KMS-11 (cell line): Measurements from ENCODE around the gene PTGR2.

Experiments used
- H2AFZ ChIP-seq: fragments of 200-600 bp; sonication (generic); 2 replicates; pipeline ENCODE4 v1.6.1; 2016; ENCODE audit warnings: antibody characterized with exemption, mixed run types, low read depth
- H3K27ac ChIP-seq: fragments of 200-600 bp; sonication (generic); 2 replicates; pipeline ENCODE4 v1.6.1; 2016; ENCODE audit warnings: mild to moderate bottlenecking, mixed run types
- H3K27me3 ChIP-seq: fragments of 200-600 bp; sonication (generic); 2 replicates; pipeline ENCODE4 v1.6.1; 2017; ENCODE audit warnings: mild to moderate bottlenecking, low read depth, mixed run types, moderate library complexity; ENCODE audit not compliant: insufficient read depth
- H3K36me3 ChIP-seq: fragments of 200-600 bp; sonication (generic); 2 replicates; pipeline ENCODE4 v1.6.1; 2017; ENCODE audit warnings: mild to moderate bottlenecking, mixed run types; ENCODE audit not compliant: insufficient read depth
- H3K4me1 ChIP-seq: fragments of 200-600 bp; sonication (generic); 2 replicates; pipeline ENCODE4 v1.6.1; 2016; ENCODE audit warnings: mild to moderate bottlenecking, low read depth, mixed run types; ENCODE audit not compliant: poor library complexity, severe bottlenecking
- H3K4me2 ChIP-seq: fragments of 200-600 bp; sonication (generic); 2 replicates; pipeline ENCODE4 v1.7.0; 2016; ENCODE audit warnings: mild to moderate bottlenecking, mixed run types
- H3K4me3 ChIP-seq: fragments of 200-600 bp; sonication (generic); IDR thresholded peaks from 2 replicates; pipeline ENCODE4 v1.6.1; 2017; ENCODE audit warnings: low read depth, low read length, mixed read lengths; ENCODE audit not compliant: insufficient read depth
- H3K79me2 ChIP-seq: fragments of 200-600 bp; sonication (generic); 2 replicates; pipeline ENCODE4 v1.6.1; 2016; ENCODE audit warnings: low read depth, mixed run types; ENCODE audit not compliant: insufficient read depth
- H3K9ac ChIP-seq: fragments of 200-600 bp; sonication (generic); 2 replicates; pipeline ENCODE4 v1.6.1; 2016; ENCODE audit warnings: mild to moderate bottlenecking, mixed run types
- H4K20me1 ChIP-seq: fragments of 200-600 bp; sonication (generic); 2 replicates; pipeline ENCODE4 v1.6.1; 2016; ENCODE audit warnings: mild to moderate bottlenecking, mixed run types; ENCODE audit not compliant: insufficient read depth
- TF ChIP-seq, protein P1 (sequence below): fragments of 200-600 bp; sonication (generic); conservative IDR thresholded peaks from 2 replicates; pipeline ENCODE4 v1.6.1; 2017; ENCODE audit warnings: low read depth, mild to moderate bottlenecking, antibody characterized with exemption, low read length, moderate library complexity, mixed read lengths

The PTGR2 gene

DNA sequence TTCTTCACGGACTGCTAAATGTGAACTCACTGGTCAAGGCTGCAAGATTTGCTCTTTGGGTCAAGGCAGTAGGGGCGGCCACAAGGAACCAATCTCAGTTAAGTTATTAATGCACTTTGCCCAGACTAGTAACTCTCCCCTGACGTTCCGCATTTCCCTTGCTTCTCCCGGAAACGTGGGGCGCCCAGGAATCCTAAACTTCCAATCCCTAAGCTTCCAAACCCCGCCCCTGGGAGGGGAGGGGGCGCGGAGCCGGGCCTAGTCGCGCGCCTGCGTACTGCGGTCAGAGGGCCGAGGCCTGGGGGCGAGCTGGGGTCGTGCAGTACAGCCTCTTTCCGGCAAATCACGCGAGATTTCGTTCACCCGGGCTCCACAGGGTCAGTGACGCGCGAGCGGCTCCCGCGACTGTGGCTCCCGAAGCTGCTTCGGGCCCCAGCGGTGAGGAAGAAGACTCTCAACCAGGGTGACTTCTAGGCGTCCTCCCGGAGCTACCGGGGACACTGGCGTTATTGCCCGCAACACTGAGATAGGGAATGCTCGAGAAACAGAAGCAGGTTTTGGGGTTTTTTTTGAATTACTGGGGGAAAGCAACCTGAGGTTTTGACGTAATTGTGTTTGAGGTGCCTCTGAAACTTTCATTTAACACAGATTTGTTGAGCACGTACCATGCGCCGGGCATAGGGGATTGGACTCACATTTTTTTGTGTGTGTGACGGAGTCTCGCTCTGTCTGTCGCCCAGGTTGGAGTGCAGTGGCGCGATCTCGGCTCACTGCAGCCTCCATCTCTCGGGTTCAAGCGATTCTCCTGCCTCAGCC lies at the start of gene PTGR2:
PTGR2 (plus strand) TSS at position 265 of the 816 bp plus-strand sequence. CDS start 7,032 bp downstream, outside the sequence.
- Histone ChIP-seq H3K9ac (peak within 1 kb of the TSS; percentile 54), H4K20me1 (no peaks in the 10 kb centered on the region), H3K27ac (peak within 1 kb of the TSS; percentile 35; the same call in 1 of the 2 replicates), H3K4me1 (peaks cover 5% of the 10 kb centered on the region), H2AFZ (peak within 1 kb of the TSS; percentile 93), H3K4me2 (peak within 1 kb of the TSS; percentile 80), H3K36me3 (no peaks in the 10 kb centered on the region), H3K4me3 (no peak within 1 kb of the TSS), H3K79me2 (no peaks in the 10 kb centered on the region), H3K27me3 (no peaks in the 10 kb centered on the region)
- TF ChIP-seq, protein P1, sequence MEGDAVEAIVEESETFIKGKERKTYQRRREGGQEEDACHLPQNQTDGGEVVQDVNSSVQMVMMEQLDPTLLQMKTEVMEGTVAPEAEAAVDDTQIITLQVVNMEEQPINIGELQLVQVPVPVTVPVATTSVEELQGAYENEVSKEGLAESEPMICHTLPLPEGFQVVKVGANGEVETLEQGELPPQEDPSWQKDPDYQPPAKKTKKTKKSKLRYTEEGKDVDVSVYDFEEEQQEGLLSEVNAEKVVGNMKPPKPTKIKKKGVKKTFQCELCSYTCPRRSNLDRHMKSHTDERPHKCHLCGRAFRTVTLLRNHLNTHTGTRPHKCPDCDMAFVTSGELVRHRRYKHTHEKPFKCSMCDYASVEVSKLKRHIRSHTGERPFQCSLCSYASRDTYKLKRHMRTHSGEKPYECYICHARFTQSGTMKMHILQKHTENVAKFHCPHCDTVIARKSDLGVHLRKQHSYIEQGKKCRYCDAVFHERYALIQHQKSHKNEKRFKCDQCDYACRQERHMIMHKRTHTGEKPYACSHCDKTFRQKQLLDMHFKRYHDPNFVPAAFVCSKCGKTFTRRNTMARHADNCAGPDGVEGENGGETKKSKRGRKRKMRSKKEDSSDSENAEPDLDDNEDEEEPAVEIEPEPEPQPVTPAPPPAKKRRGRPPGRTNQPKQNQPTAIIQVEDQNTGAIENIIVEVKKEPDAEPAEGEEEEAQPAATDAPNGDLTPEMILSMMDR, result no peak

DNA sequence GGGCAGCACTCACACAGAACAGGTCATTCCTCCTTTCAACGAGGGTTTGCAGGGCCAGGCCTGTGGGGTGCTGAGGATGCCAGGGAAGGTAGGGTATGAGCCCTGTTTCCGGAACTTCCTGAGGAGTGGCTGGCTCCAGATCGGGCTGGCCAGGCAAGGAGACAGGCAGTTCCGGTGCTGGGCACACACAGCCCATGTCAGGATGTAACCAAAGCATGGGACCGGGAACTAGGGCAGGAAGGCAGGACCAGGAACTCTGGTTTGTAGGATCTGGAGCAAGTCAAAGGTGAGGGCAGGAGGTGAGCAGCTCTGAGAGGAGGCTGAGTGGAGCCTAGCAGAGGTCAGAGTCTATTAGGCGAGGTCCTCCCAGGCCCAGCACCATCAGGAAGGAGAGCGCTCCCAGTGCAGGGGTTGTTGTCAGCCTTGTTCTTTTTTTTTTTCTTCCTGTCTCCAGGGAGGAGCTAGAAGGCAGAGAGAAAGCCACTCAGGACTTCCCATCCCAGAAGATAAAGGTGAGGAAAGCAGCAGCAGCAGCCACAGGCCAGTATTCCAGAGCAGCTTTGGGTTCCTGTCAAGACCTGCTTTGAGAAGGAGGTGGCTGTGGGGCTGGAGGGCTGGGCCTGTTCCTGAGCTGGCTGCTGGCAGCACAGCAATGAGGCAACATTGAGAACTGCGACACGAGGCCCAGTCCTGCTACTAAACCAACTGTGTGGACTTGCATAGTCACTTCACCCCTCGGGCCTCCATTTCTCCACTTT lies 49.0 kb upstream of the PTGR2 start:
- Histone ChIP-seq H3K79me2 (no peaks in the 10 kb centered on the region), H3K9ac (no peak overlapping the region), H3K4me1 (no peaks in the 10 kb centered on the region), H3K4me3 (no peak overlapping the region), H4K20me1 (no peaks in the 10 kb centered on the region), H3K27me3 (no peaks in the 10 kb centered on the region), H2AFZ (no peak overlapping the region), H3K27ac (no peak overlapping the region), H3K36me3 (no peaks in the 10 kb centered on the region), H3K4me2 (no peak overlapping the region)
- TF ChIP-seq, protein P1, result no peak

DNA sequence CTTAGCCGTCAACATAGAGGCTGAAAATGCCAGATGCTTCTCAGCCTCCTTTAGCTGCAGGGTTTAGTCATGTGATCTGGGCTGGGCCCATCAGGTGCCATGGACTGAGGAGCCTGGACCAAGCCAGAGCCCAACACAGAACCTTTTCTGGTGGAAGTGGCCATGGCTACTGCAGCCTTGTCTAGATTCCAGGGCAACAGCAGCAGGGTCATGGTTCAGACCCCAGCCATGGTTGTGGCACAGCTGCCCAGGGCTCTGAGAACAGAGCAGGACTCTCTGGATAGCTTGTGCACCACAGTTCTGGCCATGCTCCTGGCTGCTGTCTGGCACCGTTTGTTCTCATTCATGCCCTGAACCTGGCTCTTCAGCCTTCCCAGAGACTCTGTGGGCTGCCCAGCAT lies 47.0 kb upstream of the PTGR2 start:
- no peaks in the 10 kb centered on the region for H3K27me3 ChIP-seq
- no peaks in the 10 kb centered on the region for H3K4me1 ChIP-seq
- no peak overlapping the region for H3K4me3 ChIP-seq
- H3K36me3 ChIP-seq, result no peaks in the 10 kb centered on the region
- no peak overlapping the region for H3K9ac ChIP-seq
- TF ChIP-seq, protein P1, result no peak
- H4K20me1 ChIP-seq, result no peaks in the 10 kb centered on the region
- H2AFZ ChIP-seq, result no peak overlapping the region
- H3K79me2 ChIP-seq, result no peaks in the 10 kb centered on the region
- H3K27ac ChIP-seq, result no peak overlapping the region
- no peak overlapping the region for H3K4me2 ChIP-seq

DNA sequence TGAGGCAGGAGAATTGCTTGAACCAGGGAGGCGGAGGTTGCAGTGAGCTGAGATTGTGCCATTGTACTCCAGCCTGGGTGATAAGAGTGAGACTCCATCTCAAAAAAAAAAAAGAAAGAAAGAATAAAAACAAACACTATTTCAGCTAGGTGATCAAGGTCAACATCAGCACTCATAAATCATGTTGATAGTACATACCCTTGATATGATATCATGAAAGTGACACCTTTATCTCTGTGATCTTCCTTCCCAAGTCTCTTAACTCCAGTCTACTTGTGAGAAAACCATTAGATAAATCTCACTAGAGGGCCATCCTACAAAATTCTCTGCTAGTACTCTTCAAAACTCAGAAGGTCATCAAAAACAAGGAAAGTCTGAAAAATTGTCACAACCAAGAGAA lies 44.2 kb upstream of the PTGR2 start:
- H3K36me3 ChIP-seq, result no peaks in the 10 kb centered on the region
- H2AFZ ChIP-seq, result no peak overlapping the region
- no peaks in the 10 kb centered on the region for H3K4me1 ChIP-seq
- H3K9ac ChIP-seq, result no peak overlapping the region
- no peaks in the 10 kb centered on the region for H3K79me2 ChIP-seq
- no peaks in the 10 kb centered on the region for H4K20me1 ChIP-seq
- H3K27me3 ChIP-seq, result no peaks in the 10 kb centered on the region
- no peak overlapping the region for H3K4me2 ChIP-seq
- H3K4me3 ChIP-seq, result no peak overlapping the region
- no peak overlapping the region for H3K27ac ChIP-seq
- TF ChIP-seq, protein P1, result no peak
